GM19455 (cell line): ENCODE data around the gene ADPRHL1.

ENCODE experiments used
- ATAC-seq: cut with Tn5 transposase; IDR thresholded peaks from one replicate; pipeline ENCODE4 v1.9.1; 2021; ENCODE audit not compliant: unreplicated experiment

ADPRHL1 gene

DNA sequence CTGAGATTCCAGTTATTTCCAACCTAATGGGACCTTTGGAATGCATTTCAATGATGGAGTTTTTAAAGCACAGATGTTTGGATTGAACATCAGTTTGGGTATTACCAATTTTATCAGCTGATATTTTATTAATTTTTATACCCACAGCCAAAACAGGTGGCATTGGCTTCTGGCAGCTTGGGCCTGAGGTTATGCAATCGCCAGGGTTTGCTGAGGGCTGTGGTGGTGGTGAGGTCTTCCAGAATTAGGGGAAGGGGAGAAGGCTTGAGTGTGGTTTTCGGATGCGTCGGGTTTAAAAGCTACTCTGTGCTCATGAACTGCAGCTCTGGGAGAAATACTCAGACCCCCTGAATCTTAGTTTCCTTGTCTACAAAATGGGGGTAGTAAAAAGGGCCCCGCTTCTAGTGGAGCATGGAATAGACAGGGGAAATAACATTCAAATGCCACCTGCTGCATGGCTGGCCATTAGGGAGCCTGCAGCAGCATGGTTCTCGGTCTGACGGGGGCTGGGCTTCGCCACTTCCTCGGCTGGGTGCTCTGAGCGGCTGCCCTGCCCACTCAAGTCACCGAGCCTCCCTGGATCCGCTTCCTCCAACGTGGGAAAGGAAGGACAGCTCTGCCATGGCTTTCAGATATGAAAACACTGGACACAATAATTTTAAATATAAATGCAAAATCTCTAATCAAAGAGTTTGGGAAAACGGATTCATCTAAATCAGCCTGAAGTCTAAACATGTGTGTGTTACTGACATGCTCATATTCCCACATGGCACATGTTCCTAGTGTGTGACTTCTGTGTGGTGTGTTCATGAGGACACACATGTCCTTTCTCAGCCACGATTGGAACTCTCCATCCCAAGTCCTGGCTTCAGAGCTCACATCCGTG lies 35.2 kb downstream of the ADPRHL1 start:
- ATAC-seq = no peak

DNA sequence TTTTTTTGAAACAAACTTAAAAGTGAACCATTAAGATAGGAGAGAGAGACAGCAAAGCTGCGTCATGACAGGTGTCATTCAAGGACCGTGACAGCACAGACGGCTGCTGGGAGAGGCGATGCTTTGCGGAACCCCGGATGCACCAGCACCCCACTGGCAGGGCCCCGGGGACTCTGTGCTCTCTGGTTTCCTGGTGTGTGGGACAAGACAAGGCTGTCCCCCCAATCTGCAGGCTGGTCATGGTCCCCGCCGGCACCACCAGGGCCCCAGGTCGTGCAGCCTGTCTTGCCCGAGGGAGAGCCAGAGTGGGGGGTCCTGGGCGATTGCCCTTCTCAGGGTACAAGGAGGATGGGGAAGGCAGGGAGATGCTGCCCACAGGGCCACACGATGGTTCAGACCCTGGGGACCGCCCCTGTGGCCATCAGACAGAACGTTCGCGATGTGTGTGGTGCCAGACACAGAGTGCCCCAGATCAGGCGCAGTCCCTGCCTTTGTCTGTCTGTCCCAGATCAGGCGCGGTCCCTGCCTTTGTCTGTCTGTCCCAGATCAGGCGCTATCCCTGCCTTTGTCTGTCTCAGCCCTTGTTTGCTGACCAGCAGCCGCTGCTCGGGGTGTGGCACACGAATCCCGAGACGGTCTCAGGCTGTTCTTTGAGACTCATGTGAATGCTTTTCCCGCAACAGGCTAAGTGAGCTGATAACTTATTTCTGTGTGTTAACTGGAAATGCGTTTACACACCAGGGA lies 36.1 kb downstream of the ADPRHL1 start:
- no peak for ATAC-seq

DNA sequence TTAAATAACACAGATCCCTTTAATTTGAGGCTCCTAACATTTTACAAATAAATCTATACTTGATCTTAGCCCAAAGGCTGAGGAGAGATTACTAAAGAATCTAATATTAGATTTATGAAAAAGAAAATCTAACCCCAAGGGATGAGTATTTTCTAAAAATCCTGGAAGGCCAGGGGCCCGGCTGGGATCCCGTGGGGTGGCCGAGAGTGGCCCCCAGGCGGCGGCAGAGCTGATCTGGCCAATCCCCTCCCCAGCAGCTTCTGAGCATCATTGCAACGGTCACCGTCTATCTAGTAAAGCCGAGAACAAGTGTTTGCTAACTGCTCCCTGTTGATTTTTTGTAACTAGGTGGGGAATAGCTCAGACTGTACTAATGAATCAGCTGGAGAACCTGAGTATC lies 37.5 kb downstream of the ADPRHL1 start:
- ATAC-seq = no peak

DNA sequence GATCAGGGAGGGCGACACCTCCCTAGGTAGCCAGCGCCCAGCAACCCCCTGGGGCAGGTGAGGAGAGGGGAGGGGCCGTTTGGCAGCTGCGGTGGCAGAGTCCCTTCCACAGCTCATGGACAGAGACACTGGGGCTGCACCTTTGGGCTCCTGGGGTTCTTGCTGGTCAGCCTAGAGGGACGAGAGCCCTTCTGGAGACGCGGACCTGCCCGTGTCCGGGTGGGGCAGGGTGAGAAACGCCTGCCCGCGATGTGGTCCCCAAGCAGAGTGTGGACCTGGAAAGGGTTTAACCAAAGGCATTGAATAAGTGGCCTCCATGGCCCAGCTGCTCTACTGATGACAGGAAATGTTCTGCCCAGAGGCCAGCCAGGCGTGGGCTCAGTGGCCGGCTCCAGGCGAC lies 38.3 kb downstream of the ADPRHL1 start:
- no peak for ATAC-seq

DNA sequence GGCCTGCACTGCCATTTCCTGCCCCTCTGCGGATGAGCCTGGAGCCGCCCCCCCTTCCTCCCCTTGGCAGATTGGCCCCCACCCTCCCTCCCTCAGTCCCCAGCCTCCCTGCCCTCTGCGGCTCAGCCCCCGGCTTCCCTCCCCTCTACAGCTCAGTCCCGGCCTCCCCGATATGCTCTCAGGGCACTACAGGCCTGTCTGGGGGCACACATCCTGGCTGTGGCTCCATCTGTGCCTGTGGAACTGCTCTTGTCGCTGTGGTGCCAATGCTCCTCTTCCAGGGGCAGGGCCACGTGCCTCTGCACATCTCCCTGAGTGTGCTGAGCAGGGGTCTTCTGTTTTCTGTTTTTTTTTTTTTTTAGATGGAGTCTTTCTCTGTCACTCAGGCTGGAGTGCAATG lies 39.0 kb downstream of the ADPRHL1 start:
- no peak for ATAC-seq

DNA sequence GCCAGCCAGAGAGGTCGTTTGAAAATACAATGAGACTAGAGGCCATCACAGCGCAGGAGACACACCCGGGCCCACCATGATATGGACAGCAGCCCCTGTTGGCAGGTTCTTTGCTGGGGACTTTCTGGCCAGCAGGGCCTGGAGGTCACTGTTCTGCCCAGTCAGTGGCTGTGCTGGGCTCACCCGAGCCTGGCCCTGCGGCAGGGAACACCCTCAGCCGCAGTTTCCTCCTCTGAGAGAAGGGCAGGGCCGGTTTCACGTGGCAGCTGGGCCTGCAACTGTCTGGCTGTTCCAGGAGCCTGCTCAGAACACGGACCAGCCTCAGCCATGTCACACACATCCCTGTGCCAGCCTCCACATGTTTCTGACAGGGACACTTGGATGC lies 39.4 kb downstream of the ADPRHL1 start:
- no peak for ATAC-seq

DNA sequence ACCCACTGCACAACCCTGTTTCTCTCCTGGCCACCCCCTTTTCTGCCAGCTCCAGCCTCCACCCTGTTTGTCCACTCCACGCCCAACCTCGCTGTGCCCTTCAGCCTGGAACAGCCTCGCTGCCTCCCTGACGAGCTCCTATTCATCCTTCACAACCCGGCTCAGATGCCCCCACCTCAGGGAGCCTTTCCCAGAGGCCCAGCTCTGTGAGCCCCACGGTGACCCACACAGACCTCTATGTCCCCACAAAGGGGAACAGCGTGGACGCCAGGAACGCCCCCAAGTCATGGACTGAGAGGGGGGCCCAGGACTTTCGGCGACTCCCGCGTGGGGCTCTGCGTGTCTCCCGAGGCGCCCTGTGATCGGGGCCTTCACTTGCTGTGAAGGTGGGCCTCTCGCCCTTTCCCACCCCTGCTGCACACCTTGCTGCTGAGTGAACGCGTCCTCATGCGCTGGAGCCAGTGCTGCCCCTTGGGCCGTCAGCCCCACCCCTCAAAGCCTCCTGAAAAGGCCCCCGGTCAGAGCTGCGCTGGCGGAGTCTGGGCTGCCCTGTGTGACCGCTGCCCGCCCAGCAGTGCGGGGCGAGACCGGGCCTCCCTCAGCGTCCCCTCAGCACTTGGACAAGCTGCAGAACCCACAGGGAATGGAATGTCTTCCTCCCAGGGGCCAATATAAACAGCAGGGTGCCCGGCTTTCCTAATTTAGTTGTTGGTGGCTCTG lies 40.0 kb downstream of the ADPRHL1 start:
- no peak for ATAC-seq

DNA sequence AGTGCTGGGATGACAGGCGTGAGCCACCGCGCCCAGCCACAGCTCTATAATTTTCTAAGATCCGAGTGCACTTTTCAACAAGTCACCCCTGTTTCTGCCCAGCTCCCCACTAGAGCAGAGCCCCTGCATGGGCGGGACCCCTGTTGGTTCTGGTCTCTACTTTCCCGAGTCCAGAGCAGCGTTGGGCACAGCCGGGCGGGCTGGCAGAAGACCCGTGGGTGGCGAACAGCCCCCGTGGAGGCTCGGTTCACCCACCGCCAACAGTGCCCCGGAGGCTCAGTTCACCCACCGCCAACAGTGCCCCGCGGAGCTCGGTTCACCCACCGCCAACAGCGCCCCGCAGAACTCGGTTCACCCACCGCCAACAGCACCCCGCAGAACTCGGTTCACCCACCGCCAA lies 40.8 kb downstream of the ADPRHL1 start:
- ATAC-seq = no peak

DNA sequence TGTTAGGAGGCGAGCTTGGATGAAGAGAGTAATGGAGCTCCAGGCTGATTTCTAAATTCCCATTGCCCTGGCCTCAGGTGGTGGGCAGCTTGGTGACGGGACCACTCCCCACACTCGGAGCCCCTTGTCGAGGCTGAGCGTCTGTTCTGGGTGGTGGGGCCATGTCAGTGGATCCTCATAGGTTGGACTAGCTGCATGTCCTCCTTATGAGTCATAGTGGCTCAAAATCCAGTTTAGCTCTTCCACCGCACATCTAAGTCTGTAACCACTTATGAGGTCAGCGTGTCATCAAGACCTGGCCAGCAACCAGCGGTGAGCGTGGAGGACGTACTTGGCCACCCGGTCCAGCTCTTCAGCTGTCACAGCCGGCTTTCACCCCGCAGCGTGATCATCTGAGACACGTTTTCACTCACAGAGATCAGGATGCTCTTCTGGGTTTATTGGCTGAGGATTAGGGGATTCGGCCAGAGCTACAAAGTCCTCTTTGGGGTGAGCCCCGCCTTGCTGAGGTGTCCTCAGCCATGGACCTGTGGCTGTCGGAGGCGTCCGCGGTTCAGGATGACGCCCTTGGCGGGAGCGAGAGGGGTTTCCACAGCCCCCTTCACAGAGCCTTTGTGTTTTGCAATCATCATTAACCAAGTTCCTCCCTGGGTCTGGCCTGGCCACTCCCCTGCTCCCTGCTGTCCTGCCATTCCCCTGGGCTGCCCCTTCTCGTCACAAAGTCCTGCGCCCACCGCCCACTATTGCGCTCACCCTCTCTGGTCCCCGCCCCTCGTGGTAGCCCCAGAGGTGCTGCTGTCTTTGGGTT lies 41.9 kb downstream of the ADPRHL1 start:
- ATAC-seq = no peak

DNA sequence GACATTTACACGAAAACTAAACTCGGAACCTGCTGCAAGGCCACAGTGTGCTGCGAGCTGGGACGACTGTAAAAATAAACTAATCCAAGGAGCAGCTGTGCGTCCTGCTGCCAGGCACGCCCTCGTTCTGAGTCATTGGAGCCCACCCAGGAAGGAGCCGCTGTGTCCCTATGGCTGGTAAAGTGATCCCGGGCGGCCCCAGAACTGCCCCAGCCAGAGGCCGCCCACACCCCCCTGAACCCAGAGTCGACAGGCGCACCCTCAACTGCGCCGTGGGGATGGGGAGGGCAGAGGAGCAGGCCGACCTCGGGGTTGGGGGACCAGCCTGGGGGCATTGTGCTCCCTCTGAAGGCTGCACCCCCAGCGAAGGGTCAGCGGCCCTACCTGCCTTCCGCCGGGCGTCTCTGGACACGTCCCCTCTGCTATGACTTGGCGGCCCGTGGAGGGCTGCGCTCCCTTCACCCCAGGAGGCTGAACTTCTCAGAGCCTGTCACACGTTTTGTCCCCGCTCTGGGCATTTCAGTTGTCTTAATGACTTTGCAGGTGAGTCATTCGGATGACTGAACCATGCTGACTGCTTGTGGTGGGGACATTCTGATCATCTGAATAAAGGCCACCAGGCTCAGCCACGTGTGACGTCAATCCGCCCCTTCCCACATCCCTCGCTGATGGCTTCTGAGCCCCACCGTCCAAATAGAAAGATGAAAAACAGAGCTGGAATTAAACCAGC lies 42.7 kb downstream of the ADPRHL1 start:
- no peak for ATAC-seq

DNA sequence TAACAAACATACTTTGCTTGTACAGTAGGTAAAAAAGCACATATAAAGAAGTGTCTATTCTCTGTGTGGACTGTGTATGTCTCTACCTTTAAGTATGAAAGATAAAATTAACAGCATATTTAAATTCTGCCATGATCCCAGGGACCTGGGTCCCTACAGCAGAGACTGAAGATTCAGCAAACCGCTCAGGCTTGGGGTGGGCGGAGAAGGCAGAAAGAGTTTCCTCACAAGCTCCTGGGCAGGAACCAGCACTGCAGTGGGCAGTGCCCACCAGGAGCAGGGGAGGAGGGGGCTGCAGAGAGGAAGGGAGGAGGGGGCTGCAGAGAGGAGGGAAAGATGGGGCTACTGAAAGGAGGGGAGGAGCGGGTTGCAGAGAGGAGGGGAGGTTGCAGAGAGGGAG lies 44.7 kb downstream of the ADPRHL1 start:
- no peak for ATAC-seq

DNA sequence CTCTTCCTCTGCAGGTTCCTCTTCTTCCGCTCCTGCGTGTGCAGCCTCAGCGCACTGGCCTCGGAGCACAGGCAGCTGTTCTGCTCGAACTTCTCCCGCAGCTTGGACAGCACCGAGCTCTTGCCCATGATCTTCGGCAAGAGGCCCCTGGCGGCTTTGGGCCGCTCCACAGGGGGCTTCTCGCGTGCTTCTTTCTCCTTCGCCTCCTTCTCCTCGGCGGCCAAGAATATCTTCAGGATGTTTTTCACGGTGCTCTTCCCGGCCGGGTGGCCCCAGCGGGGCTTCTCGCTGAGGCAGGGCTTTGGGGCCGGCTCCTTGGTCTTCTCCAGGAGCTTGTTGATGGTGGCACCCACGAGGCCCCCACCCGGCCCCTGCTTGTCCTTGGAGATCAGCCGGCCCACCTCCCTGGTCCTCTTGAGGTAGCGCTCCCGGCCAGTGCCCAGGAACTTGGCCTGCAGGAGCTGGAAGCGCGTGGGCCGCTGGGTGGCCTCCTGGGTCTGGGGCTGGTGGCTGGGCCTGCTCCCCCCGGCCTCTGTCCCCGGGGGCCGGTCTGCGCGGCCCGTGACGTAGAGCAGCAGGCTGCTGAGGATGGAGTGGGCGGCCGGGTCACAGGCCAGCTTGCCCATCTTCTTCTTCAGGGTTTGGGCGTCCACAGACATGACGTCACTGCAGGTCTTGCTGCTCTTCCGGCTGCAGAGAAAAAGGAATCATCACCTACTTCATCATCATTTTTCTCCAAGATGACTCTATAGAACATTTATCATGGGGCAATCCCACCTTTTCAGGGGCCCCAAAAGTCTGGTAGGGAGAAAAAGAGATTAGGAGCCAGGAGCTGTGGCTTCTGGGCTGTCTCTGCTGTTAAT lies 45.5 kb downstream of the ADPRHL1 start:
- no peak for ATAC-seq

DNA sequence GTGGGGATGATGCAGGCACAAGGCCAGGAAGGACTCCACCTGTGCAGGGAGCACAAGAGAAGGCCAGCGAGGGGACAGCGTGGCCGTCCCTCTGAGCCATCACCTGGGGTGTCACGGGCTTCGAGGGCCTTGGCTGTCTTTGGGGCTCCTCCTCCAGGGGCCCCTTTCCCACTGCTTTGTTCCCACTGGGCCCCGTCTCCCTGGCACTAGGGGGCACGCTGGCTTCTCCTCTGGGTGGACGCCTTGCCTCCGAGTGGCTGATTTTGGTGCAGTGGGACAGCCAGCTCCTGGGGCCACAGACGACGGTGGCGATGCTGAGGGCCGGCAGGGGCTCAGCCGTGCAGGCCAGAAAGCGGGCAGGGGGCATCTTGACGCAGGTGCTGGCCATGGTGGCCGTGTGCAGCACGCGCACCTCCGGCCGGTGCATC lies 46.2 kb downstream of the ADPRHL1 start:
- no peak for ATAC-seq

DNA sequence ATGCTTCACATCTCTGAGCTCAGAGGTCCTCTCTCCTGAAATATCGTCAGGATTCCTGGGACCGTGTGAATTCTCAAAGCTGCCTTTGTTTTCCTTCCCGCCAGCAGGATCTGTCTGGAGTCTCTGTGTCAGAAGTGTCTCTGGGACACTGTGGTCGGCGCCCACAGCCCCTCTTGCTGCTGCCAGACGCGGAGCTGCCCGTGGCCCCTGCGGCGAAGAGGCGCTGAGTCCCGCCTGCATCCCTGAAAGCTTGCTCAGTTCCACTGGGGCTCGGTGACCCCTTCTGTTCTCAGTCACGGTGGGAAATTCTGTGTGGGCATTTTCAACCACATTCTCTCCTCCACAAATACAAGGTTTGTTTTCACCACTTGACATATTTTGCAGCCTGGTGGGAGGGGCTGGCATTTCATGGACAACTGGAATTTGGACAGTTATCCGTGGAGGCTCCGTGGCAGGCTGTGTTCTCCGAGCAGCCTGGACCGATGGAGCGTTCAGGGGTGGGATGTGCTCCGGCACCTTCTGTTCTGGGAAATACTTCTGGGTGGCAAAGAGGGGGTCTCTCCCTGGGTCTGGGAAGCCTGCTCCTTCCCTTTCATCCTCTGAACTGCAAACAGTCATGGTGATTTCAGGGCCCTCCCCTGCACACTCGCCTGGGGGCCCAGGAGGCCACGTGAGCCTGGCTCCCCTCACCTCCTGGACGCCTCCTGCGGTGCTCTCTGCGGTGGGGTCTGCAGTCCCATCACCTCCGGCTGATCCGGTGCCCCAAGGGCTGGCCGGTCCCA lies 46.8 kb downstream of the ADPRHL1 start:
- no peak for ATAC-seq

DNA sequence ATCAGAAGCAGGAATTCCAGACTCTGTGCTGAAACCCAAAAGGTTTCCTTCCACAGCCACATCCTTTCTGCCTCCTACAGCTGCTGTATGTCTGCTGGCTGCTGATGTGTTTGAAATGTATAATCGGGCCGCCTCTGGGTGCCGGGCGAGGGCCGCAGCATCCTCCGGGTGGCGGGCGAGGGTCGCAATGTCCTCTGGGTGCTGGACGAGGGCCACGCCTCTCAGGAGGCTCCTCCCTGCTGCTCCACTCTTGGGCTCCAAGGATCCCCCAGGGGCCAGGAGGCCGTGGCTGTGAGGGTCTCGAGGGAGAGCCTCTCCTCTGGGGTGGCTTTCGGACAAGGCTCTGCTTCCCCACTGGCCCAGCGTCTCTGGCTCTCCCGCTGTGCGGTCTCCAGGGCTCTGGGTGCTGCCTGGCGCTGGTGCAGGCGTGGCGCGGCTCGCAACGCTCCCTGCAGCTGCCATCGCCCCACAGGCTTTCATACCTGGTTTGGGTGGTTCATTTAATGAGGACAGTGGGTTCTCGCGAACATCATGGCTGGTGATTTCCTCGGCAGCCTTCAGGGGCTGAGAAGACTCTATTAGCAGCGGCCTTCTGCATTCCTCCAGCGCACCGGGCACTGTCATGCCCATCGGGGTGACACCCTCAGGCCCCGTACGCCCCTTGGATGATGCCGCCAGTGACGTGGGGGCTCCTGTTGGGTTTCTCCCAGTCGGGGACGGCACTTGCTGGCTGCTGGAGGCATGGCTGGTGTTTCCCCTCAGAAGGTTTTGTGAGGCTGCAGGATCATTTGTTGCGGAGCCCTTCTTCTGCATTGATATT lies 47.6 kb downstream of the ADPRHL1 start:
- no peak for ATAC-seq

DNA sequence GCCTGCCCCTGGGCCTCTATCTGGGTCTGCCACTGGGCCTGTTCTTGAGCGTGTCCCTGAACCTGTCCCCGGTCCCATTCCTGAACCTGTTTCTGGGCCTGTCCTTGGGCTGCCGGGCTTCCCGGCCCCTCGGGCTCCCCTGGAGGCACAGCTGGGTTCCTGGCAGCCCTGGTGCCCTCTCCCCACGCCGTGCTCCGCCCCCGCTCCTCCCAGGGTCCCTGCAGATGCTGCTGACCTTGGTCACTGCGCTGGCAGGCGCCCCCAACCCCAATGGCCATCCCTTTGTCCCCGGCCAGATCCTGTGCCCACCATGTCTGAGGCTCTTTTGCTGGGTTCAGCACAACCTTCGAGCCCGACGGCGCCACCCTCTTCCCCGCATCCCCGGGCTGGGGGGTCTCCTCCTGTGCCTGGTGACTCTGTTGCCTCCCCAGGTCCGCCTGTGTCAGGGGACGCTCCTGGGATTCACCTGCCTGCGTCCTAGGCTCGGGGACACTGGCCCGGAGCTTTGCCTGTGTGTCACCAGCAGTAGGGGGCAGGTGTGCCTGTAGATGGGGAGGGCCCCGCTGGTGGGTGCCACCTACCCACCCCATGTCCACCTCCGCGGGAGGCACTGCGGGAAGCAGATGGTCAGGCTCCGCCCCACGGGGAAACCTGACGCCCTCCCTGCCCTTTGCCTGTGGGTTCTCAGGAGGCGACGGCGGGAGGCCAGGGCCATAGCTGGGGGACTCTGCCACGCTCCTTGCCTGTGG lies 48.4 kb downstream of the ADPRHL1 start:
- no peak for ATAC-seq

DNA sequence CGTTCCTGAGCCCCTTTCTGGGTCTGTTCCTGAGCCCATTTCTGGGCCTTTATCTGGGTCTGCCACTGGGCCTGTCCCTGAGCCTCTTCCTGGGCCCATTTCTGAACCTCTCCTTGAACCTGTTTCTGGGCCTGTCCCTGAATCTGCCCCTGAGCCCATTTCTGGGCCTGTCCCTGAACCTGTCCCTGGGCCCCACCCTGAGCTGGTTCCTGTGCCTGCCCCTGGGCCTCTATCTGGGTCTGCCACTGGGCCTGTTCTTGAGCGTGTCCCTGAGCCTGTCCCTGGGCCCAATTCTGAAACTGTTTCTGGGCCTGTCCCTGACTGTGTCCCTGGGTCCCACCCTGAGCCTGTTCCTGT lies 48.9 kb downstream of the ADPRHL1 start:
- ATAC-seq = no peak
